ENCODE data around the gene MED15. TPM values are rescaled to one million over a fixed set of nuclear protein-coding genes. Genes with fewer than 3 reads are reported as not detected.

MED15 gene
- total and polyA plus RNA-seq, 2 of the 8 experiments (the other 6 are each of a cell fraction or from before 2014, with no cell fraction given) = 28.3 to 57.1 TPM

DNA sequence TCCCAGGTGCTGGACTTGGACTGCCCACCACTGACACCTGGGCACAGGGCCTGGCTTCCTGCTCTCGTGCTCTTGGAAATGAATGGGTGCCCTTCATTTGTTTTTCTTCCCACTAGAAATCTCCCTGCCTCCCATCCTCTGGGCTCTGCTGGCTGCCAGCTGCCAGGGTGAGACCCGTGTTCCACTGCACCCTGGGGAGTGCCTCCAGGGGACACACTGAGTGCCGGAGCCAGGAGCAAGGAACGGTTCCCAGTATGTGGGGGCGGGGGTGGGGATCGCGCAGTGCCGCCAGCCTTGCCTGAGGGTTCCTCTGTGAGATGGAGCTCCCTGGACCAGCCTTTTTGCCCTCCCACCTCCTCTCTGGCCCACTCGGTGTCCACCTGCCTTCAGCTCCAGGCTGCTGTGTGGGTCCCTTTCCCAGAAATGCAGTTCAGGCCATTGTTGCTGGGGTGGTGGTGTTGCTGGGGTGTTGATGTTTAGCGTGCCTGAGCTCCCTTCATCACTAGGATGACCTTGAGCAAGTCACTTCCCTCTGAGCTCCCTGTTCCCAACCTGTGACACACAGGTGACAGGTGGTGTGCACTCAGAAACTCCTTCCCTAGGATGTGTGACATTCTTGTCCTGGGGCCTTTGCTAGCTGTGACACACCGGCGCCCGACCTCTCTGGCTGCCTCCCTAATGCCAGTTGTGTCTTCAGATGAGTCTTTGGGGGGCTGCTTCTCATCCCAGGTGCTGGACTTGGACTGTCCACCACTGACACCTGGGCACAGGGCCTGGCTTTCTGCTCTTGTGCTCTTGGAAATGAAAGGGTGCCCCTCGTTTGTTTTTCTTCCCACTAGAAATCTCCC is 72.1 kb downstream of the MED15 start (continued):
- no peak for TF ChIP-seq RAD21 (IDR thresholded peaks at IDR 0.05 in 1 of 2, conservative IDR thresholded peaks at IDR 0.05 in 1 of 2; ENCODE audit: low read depth in 2 of 2, low read length in 2 of 2)
- no peak for TF ChIP-seq RBBP5 (IDR thresholded peaks at IDR 0.05; ENCODE audit: borderline replicate concordance, low read depth, low read length)

Data from H1 (cell line).